A673 (cell line): ENCODE measurements around the gene TTC16. TPM values are rescaled to one million over a fixed set of nuclear protein-coding genes. Genes with fewer than 3 reads are reported as not detected.

ENCODE experiments used
- BruUV-seq: library from RNA; stranded (reverse); fragments of 400-500 nt; replicated peaks from 2 replicates; lab custom pipeline; 2021; lab: Mats Ljungman, UMichigan
- CTCF ChIA-PET: fragments of 300-600 bp; sonication (Branson Sonifier 250); formaldehyde crosslinking; loops from one replicate; lab custom pipeline; 2022; ENCODE audit warnings: antibody characterized with exemption; lab: Charles Lee
- POLR2A ChIA-PET: fragments of 300-600 bp; sonication (Branson Sonifier 250); formaldehyde crosslinking; loops from one replicate; lab custom pipeline; 2022; ENCODE audit warnings: antibody characterized with exemption; ENCODE audit not compliant: low non-redundant PET; lab: Charles Lee
- DNase-seq: peaks from one replicate; pipeline ENCODE4 v3.0.0-alpha.2; 2015; ENCODE audit warnings: low spot score
- H3K27ac ChIP-seq: fragments of 200-600 bp; sonication (generic); 2 replicates; pipeline ENCODE4 v1.5.1; 2016; ENCODE audit warnings: mixed run types, low read depth, mild to moderate bottlenecking, mixed read lengths, antibody characterized with exemption, low read length; ENCODE audit not compliant: poor library complexity, severe bottlenecking
- H3K27me3 ChIP-seq: fragments of 200-600 bp; sonication (generic); replicated peaks from 2 replicates; pipeline ENCODE4 v1.6.1; 2017; ENCODE audit warnings: mixed run types, low read depth, mild to moderate bottlenecking, mixed read lengths, antibody characterized with exemption, low read length; ENCODE audit not compliant: insufficient read depth, poor library complexity
- H3K36me3 ChIP-seq: fragments of 200-600 bp; sonication (generic); 2 replicates; pipeline ENCODE4 v1.6.1; 2016; ENCODE audit warnings: mixed run types, mild to moderate bottlenecking, mixed read lengths, antibody characterized with exemption, low read length; ENCODE audit not compliant: insufficient read depth, poor library complexity, severe bottlenecking
- H3K4me1 ChIP-seq: fragments of 200-600 bp; sonication (generic); 2 replicates; pipeline ENCODE4 v1.6.1; 2017; ENCODE audit warnings: mixed run types, mild to moderate bottlenecking, mixed read lengths, antibody characterized with exemption, low read length; ENCODE audit not compliant: insufficient read depth, poor library complexity, severe bottlenecking
- H3K4me3 ChIP-seq: fragments of 200-600 bp; sonication (generic); 2 replicates; pipeline ENCODE4 v1.5.1; 2016; ENCODE audit warnings: low read depth, mixed run types, mild to moderate bottlenecking, mixed read lengths, low read length; ENCODE audit not compliant: poor library complexity, severe bottlenecking
- H3K9me3 ChIP-seq: fragments of 200-600 bp; sonication (generic); 2 replicates; pipeline ENCODE4 v1.6.1; 2016; ENCODE audit warnings: mixed run types, low read depth, mild to moderate bottlenecking, mixed read lengths, antibody characterized with exemption, low read length; ENCODE audit not compliant: poor library complexity, severe bottlenecking
- CTCF ChIP-seq: fragments of 300-800, 200-600 bp; sonication (generic); conservative IDR thresholded peaks from 2 replicates; pipeline ENCODE4 v1.5.1; 2017; ENCODE audit warnings: low read depth, mild to moderate bottlenecking, antibody characterized with exemption, low read length, moderate library complexity, mixed read lengths
- EZH2 ChIP-seq: fragments of 200-600 bp; sonication (generic); IDR thresholded peaks from 2 replicates; pipeline ENCODE4 v1.6.1; 2017; ENCODE audit warnings: borderline replicate concordance, low read depth, mild to moderate bottlenecking, mixed read lengths, antibody characterized with exemption, low read length; ENCODE audit not compliant: poor library complexity, severe bottlenecking
- intact Hi-C: fragments of 100-400 bp; cut with micrococcal nuclease; formaldehyde crosslinking; loops from one replicate; pipeline ENCODE4 v1.10.0; 2022; ENCODE audit not compliant: unreplicated experiment
- total RNA-seq: library from RNA; stranded (reverse); gene quantifications from 2 replicates; pipeline ENCODE4 v1.2.3, GENCODE V29; 2021

The TTC16 gene
- total RNA-seq, 1 experiment from 2014 or later, result not detected

- Histone ChIP-seq H3K4me3 (no peak overlapping the region), H3K9me3 (no peaks in the 10 kb centered on the region), H3K36me3 (no peaks in the 10 kb centered on the region), H3K4me1 (no peaks in the 10 kb centered on the region), H3K27me3 (no peaks in the 10 kb centered on the region), H3K27ac (no peak overlapping the region)
- no peak for TF ChIP-seq CTCF
- POLR2A ChIA-PET, result interaction anchor here (0.7 kb wide), 1 partner anchor 53 kb away, joined by 3 read pairs; no protein-coding TSS in a partner anchor
- DNase-seq, result no peak
- no TSS peak for BruUV-seq
- CTCF ChIA-PET, result no interaction called here
- intact Hi-C loops, result no loop called here
Measured at GRCh38 chr9:127682351-127683136, 33.3 kb upstream of the TTC16 start.

- Histone ChIP-seq H3K4me1 (no peaks in the 10 kb centered on the region), H3K36me3 (no peaks in the 10 kb centered on the region), H3K27me3 (no peaks in the 10 kb centered on the region), H3K9me3 (no peaks in the 10 kb centered on the region), H3K4me3 (no peak overlapping the region), H3K27ac (no peak overlapping the region)
- intact Hi-C loops, result no loop called here
- CTCF ChIA-PET, result interaction anchor here (0.5 kb wide), 1 partner anchor 341 kb away, joined by 7 read pairs; no protein-coding TSS in a partner anchor
- no peak for TF ChIP-seq EZH2
- no peak for TF ChIP-seq CTCF
- no peak for DNase-seq
- no TSS peak for BruUV-seq
- POLR2A ChIA-PET, result no interaction called here
Measured at GRCh38 chr9:127683723-127684122, 32.2 kb upstream of the TTC16 start.

GRCh38 chr9:127684576-127684975 lies 31.3 kb upstream of the TTC16 start:
- no peak overlapping the region for H3K27ac ChIP-seq
- H3K4me3 ChIP-seq, result no peak overlapping the region
- H3K36me3 ChIP-seq, result no peaks in the 10 kb centered on the region
- TF ChIP-seq EZH2 (no peak), CTCF (no peak)
- intact Hi-C loops, result no loop called here
- no peak for DNase-seq
- no peaks in the 10 kb centered on the region for H3K9me3 ChIP-seq
- no peaks in the 10 kb centered on the region for H3K27me3 ChIP-seq
- H3K4me1 ChIP-seq, result no peaks in the 10 kb centered on the region
- no TSS peak for BruUV-seq
- POLR2A ChIA-PET, result no interaction called here
- CTCF ChIA-PET, result no interaction called here
